GM19455 (cell line): ENCODE results near the gene HOXA4.

Source experiments
- ATAC-seq: cut with Tn5 transposase; IDR thresholded peaks from one replicate; pipeline ENCODE4 v1.9.1; 2021; ENCODE audit not compliant: unreplicated experiment

HOXA4 gene

DNA sequence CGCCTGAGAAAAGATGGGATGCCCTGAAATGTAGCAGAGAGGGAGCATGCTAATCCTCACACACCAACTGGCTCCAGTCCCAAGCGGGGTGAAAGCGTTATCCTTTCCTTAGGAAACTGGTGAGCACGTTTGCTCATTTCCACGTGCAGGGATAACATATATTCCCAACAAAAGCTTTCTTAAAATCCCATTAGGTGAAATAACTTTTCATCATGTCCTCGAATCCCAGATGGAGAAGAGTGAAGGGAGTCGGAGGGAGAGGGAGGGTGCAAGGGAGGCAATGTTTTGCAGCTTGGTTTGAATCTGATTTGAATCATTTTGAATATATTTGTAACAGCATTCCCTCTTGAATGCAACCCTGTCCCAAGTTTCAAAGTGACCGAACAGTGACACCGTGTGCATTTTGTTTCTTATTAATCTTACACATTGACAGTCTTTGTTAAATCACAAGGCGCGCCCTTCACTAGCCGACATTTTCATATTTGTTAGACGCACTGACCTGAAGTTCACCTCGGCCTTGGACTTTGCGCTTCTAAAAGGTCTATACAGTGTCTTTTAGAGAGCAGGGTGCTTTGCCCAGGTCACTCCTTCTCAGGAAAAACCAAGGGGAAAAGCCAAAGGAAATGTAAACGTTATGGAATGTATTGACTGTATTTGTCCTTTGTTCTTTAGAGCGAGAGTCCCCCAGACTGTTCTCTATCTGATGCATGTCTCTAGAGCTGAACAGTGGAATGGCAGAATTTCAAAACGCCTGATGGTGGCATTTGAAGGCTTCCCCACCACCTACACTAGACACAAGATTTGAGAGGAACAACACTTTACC, 3.1 kb upstream of the HOXA4 start:
- ATAC-seq = no peak

DNA sequence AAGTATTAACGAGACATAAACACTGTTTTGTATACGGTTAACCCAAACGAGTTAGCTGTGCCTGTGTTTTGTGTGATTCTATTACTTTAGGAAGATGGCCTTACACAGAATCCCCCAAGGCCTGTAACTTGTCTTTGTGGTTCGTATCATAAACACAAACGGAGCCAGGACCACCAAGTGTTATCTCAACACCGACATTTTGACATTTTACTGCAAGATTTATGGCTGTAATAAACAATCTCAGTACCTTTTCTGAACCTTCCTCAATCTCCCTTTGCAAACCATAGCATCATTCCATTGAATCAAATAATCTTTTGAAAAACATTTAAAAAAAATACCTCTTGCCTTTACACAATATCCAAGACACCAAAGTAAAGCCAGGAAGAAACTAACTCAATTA, 2.4 kb upstream of the HOXA4 start:
- ATAC-seq = no peak

GRCh38 chr7:27132214-27132613, 1.7 kb upstream of the HOXA4 start:
- ATAC-seq = no peak

GRCh38 chr7:27131390-27131819, 848 bp upstream of the HOXA4 start:
- no peak for ATAC-seq

GRCh38 chr7:27129729-27130539, 623 bp downstream of the HOXA4 start:
- ATAC-seq = peak; percentile 27

DNA sequence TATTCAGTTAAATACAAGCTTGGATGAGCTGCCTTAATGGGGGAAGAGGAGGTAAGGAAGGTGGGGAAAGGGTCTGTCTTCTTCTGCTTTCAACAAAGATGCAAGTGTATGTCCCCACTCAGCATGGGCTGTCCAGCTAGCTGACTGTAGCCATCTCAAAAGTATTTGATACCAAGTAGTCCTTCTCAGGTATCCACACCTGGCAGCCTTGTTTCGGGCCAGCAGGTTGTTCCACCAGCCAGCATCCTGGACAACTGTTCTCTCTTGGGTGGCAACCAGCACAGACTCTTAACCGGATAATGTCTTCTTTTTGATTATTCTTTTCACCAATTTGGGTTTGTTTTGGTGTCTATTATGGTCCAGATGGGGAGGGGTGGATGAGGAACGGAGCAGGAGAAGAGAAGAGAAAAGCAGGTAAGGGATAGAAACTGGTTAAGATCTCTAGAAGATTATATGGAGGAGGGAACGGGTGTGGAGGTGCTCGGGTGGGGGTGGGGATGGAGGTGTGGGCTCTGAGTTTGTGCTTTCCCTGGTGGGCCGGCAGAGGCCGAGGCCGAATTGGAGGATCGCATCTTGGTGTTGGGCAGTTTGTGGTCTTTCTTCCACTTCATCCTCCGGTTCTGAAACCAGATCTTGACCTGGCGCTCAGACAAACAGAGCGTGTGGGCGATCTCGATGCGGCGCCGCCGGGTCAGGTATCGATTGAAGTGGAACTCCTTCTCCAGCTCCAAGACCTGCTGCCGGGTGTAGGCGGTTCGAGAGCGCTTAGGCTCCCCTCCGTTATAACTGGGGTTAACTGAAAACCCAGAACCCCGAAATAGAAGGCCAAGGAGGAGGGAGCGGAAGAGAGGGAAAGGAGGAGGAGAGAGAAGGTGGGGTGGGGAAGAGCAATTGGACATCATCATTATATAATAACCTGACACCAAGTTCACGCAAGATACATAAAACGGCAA, 1.5 kb downstream of the HOXA4 start:
- ATAC-seq = no peak

- no peak for ATAC-seq
Measured at GRCh38 chr7:27128034-27128433, 2.5 kb downstream of the HOXA4 start.

GRCh38 chr7:27126596-27127327, 3.8 kb downstream of the HOXA4 start:
- no peak for ATAC-seq

GRCh38 chr7:27125986-27126394, 4.6 kb downstream of the HOXA4 start:
- no peak for ATAC-seq

GRCh38 chr7:27124902-27125689, 5.5 kb downstream of the HOXA4 start:
- ATAC-seq = no peak

- ATAC-seq = no peak
Measured at GRCh38 chr7:27124096-27124901, 6.3 kb downstream of the HOXA4 start.

- no peak for ATAC-seq
Measured at GRCh38 chr7:27123477-27124053, 7.0 kb downstream of the HOXA4 start.

DNA sequence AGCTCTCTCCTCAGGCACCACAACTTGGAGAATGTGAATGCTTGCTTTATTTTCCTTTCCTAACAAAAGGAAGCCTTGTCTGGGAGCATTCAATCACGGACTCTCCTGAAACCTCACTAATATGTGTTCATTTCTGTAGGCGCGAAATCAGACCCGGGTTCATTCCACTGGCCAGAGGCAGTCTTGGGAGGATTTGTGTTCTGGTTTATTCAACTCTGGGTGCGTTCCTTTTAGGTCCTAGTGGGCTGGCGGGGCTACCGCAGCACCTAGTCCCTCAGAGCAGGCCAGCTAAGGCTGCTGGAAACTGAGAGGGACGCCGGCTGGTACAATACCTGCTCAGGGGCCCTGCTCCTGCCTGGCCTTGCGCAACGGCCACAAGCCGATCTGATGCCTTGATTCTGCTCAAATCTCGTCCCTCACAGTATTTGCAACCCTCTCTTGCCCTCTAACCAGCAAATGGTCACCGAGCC, 7.5 kb downstream of the HOXA4 start:
- ATAC-seq = no peak

- ATAC-seq = no peak
Measured at GRCh38 chr7:27122077-27122910, 8.3 kb downstream of the HOXA4 start.

DNA sequence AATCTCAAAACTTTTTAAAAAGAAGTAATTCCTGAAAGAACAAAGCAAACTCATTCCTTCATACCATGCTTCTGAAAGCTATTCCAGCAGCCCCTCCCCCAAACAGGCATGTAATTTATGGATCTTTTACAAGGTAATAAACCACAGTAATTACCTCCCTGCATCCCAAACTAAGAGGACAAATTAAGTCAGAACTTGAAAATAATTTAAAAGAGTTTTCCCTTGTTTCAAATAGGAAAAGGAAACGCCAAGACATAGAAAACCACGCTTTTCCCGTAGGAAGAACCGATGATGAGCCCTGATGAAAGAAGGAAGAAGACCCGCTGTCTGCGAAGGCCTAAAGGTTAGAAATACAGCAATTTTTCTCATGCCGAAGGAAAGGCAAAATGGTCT, 8.9 kb downstream of the HOXA4 start:
- no peak for ATAC-seq

DNA sequence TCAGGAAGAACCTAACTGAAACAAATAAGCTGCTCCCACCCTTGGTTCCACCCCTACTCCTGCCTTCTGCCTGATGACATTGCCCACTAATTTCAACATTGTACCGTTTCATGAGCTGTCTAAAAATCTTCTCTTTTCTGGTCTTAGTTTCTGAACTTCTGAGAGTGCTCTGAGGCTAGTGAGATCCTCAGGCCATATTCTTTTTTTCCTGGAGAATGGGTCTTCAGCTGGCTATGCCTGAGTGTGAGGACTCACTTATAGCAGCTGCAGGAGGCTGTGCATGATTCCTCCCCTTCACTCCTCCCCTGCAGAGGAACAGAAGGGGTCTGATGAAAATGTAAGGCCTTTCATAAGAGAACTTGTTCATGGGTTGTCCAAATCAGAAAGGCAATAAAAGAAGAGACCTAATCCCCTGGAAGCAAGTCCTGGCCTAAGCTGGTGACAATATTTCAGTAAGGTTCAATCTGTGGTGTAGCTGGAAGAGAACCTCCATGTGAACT, 11.1 kb downstream of the HOXA4 start:
- ATAC-seq = no peak

GRCh38 chr7:27118580-27118979, 12.0 kb downstream of the HOXA4 start:
- ATAC-seq = no peak
